Activated CD4-positive, alpha-beta T cell treated with anti-CD3 and anti-CD28 coated beads, Interleukin-2, amount 10 ng/mL, durations not matched to agents 7 days and 5 days (primary cell): Measurements from ENCODE around the gene P2RX5. TPM values are rescaled to one million over a fixed set of nuclear protein-coding genes. Genes with fewer than 3 reads are reported as not detected.
A peak's percentile ranks its signal among the peaks of the same experiment; 100 is the strongest.
"Not testable (repeated sequence)": the region's sequence is repeated elsewhere in the genome, so short reads cannot be mapped to it uniquely, and the experiment has no call there.

Experiments used
- CTCF ChIA-PET: fragments of 350-600 bp; sonication (Branson Sonifier 250); formaldehyde crosslinking; loops from one replicate; lab custom pipeline; 2021; ENCODE audit warnings: antibody characterized with exemption; lab: Charles Lee
- POLR2A ChIA-PET: fragments of 350-600 bp; sonication (Branson Sonifier 250); formaldehyde crosslinking; loops from one replicate; lab custom pipeline; 2021; ENCODE audit warnings: antibody characterized with exemption; lab: Charles Lee
- DNase-seq: peaks from one replicate; pipeline ENCODE4 v3.0.0-alpha.2; 2020
- H3K27ac Mint-ChIP-seq: one replicate; pipeline ENCODE4 v1.8.0; 2021; ENCODE audit warnings: mild to moderate bottlenecking, moderate library complexity, mixed read lengths
- H3K27me3 Mint-ChIP-seq: one replicate; pipeline ENCODE4 v1.8.0; 2021; ENCODE audit warnings: mixed read lengths
- H3K36me3 Mint-ChIP-seq: one replicate; pipeline ENCODE4 v1.8.0; 2021; ENCODE audit warnings: low read depth, mixed read lengths
- H3K4me1 Mint-ChIP-seq: one replicate; pipeline ENCODE4 v1.8.0; 2021; ENCODE audit warnings: mixed read lengths
- H3K4me3 Mint-ChIP-seq: one replicate; pipeline ENCODE4 v1.8.0; 2021; ENCODE audit warnings: mild to moderate bottlenecking, moderate library complexity, mixed read lengths
- H3K9me3 Mint-ChIP-seq: one replicate; pipeline ENCODE4 v1.8.0; 2021; ENCODE audit warnings: mixed read lengths
- total RNA-seq, 2 experiments: library from RNA; stranded (reverse); gene quantifications; one replicate each; pipeline ENCODE4 v1.2.3, GENCODE V29; 2021

Gene P2RX5, protein sequence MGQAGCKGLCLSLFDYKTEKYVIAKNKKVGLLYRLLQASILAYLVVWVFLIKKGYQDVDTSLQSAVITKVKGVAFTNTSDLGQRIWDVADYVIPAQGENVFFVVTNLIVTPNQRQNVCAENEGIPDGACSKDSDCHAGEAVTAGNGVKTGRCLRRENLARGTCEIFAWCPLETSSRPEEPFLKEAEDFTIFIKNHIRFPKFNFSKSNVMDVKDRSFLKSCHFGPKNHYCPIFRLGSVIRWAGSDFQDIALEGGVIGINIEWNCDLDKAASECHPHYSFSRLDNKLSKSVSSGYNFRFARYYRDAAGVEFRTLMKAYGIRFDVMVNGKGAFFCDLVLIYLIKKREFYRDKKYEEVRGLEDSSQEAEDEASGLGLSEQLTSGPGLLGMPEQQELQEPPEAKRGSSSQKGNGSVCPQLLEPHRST
- 10 to 100 TPM; 33.6 to 39.4 TPM for total RNA-seq

DNA sequence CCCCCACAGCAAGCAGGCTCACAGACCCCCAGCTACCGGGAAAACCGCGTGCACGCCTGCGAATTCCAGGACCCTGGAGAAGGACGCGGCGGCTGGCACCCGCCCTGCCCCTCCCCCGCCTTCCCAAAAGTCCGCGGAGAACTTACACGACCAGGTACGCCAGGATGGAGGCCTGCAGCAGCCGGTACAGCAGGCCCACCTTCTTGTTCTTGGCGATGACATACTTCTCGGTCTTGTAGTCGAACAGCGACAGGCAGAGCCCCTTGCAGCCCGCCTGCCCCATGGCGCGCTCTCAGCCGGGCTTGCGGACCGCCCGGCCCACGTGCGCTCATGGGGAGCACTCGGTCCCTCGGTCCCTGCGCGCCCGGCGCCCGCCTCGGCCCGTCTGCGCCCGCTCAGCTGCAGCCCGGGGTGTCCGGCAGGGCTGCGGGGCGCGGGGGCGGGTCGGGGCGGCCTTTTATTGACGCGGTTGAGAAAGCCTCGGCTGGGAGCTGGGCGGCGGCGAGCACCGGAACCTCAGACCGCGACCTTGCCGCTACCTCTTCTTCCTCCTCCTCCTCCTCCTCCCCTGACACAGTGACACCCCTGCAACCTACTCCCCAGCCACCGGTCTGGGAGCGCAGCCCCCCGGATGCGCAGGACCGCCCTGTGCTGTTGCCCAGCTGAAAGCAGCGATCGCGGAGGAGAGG, at the start of gene P2RX5:
Gene P2RX5, minus strand, starts transcription at position 433 of the 689 bp plus-strand sequence. Its CDS starts 150 bp downstream, at position 283.
- Mint-ChIP-seq H3K36me3 (peaks cover under 1% of the 10 kb centered on the region), H3K27ac (peak within 1 kb of the TSS; percentile 91), H3K4me1 (peaks cover 33% of the 10 kb centered on the region), H3K4me3 (peak within 1 kb of the TSS; percentile 85), H3K27me3 (no peaks in the 10 kb centered on the region), H3K9me3 (no peaks in the 10 kb centered on the region)
- peak; percentile 55 for DNase-seq
- ChIA-PET CTCF (interaction anchor here (0.9 to 4.0 kb wide), 6 partner anchors 13 to 42 kb away, joined by 3 to 21 read pairs (median 6); partner anchors contain the start of gene HASPIN), POLR2A (interaction anchor here (0.5 to 0.6 kb wide), 2 partner anchors 15 to 1627 kb away, joined by 3 read pairs; no protein-coding TSS in a partner anchor)

DNA sequence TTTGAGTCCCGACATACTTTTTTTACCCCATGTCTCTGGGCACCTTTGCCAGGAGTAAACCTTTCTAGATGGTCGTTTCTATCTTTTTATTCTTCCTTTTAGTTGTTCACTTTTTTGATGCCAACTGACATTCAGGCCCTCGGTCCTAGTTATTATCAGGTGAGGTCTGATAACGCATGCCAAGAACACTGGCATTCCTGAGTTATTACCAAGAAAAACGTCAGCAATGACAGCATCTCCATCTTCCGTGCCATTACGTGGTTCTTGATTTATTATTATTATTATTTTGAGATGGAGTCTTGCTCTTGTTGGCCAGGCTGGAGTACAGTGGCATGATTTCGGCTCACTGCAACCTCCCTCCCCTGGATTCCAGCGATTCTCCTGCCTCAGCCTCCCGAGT, 49.1 kb upstream of the P2RX5 start:
- no peaks in the 10 kb centered on the region for H3K9me3 Mint-ChIP-seq
- no peak for DNase-seq
- peaks cover 29% of the 10 kb centered on the region for H3K4me1 Mint-ChIP-seq
- CTCF ChIA-PET = interaction anchor here (3.6 kb wide), 1 partner anchor 8 kb away, joined by 24 read pairs; no protein-coding TSS in a partner anchor
- H3K36me3 Mint-ChIP-seq = no peaks in the 10 kb centered on the region
- H3K4me3 Mint-ChIP-seq = no peak overlapping the region
- no peak overlapping the region for H3K27ac Mint-ChIP-seq
- H3K27me3 Mint-ChIP-seq = peaks cover 2% of the 10 kb centered on the region
- POLR2A ChIA-PET = no interaction called here

DNA sequence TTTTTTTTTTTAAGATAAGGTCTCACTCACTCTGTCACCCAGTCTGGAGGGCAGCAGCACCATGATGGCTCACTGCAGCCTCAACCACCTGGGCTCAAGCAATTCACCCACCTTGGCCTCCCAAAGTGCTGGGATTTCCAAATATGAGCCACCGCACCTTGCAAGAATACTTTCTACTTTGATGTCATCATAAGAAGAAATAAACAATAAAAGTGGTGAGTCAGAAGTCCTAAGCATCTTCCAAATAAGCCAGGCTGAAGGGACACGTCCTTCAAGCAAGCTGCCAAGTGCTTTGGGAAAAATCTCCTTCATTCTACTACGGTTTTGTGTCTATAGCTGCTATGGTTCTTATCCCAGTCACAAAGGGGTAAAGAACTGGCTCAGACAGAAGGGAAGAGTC, 48.1 kb upstream of the P2RX5 start:
- no peak for DNase-seq
- H3K4me3 Mint-ChIP-seq = no peak overlapping the region
- H3K4me1 Mint-ChIP-seq = peaks cover 32% of the 10 kb centered on the region
- ChIA-PET CTCF (interaction anchor here (0.6 to 1.0 kb wide), 2 partner anchors 8 to 84 kb away, joined by 3 to 4 read pairs; no protein-coding TSS in a partner anchor), POLR2A (no interaction called here)
- H3K27me3 Mint-ChIP-seq = peaks cover 2% of the 10 kb centered on the region
- H3K27ac Mint-ChIP-seq = no peak overlapping the region
- no peaks in the 10 kb centered on the region for H3K36me3 Mint-ChIP-seq
- no peaks in the 10 kb centered on the region for H3K9me3 Mint-ChIP-seq

- Mint-ChIP-seq H3K27ac (peak overlapping the region; percentile 50), H3K4me1 (peaks cover 40% of the 10 kb centered on the region), H3K9me3 (no peaks in the 10 kb centered on the region), H3K4me3 (no peak overlapping the region), H3K36me3 (no peaks in the 10 kb centered on the region), H3K27me3 (no peaks in the 10 kb centered on the region)
- POLR2A ChIA-PET = interaction anchor here (1.1 kb wide), 1 partner anchor 56 kb away, joined by 3 read pairs; no protein-coding TSS in a partner anchor
- CTCF ChIA-PET = interaction anchor here (0.7 to 7.3 kb wide), 7 partner anchors 11 to 154 kb away, joined by 3 to 82 read pairs (median 40); partner anchors contain the start of genes HASPIN and NCBP3
- DNase-seq = peak; percentile 25
Observed at GRCh38 chr17:3740611-3741073, 44.7 kb upstream of the P2RX5 start.

DNA sequence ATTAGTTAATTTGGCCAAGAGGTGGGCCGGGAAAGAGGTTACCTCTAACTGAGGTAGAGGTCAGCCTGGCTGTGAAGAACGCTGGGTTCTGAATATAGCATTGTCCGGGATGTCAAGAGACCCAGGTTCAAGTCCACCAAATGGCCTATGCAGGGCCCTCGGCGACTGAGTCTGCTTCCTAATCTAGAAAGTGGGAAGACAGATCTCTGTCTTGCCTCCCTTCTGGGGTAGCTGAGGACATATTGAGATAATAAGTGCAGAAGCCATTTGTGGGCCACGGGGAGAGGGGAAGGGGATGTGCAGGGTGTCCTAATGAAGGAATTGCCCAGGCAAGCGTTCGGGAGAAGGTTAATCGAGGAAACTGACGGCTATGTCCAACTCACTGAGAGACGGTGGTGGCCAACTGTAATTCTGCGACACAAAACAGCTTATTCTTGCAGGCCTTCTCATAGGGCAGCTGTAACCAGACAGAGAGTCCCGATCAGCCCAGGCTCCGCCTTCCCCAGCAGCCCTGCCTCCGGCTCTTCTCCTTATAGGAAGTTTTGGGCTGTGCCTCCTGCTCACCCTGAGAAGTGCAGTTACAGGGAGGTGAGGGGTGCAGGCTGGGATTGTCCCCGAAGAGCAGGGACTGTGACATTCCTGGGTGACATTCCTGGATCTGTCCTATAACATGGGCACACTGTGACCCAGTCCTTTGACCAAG, 43.6 kb upstream of the P2RX5 start:
- H3K27ac Mint-ChIP-seq = no peak overlapping the region
- POLR2A ChIA-PET = interaction anchor here (0.6 kb wide), 1 partner anchor 12 kb away, joined by 3 read pairs; no protein-coding TSS in a partner anchor
- H3K9me3 Mint-ChIP-seq = no peaks in the 10 kb centered on the region
- no peaks in the 10 kb centered on the region for H3K36me3 Mint-ChIP-seq
- peaks cover 40% of the 10 kb centered on the region for H3K4me1 Mint-ChIP-seq
- CTCF ChIA-PET = interaction anchor here (1.1 to 7.3 kb wide), 12 partner anchors 7 to 153 kb away, joined by 3 to 82 read pairs (median 16); partner anchors contain the start of genes CAMKK1 and NCBP3
- no peak for DNase-seq
- H3K4me3 Mint-ChIP-seq = no peak overlapping the region
- H3K27me3 Mint-ChIP-seq = no peaks in the 10 kb centered on the region

DNA sequence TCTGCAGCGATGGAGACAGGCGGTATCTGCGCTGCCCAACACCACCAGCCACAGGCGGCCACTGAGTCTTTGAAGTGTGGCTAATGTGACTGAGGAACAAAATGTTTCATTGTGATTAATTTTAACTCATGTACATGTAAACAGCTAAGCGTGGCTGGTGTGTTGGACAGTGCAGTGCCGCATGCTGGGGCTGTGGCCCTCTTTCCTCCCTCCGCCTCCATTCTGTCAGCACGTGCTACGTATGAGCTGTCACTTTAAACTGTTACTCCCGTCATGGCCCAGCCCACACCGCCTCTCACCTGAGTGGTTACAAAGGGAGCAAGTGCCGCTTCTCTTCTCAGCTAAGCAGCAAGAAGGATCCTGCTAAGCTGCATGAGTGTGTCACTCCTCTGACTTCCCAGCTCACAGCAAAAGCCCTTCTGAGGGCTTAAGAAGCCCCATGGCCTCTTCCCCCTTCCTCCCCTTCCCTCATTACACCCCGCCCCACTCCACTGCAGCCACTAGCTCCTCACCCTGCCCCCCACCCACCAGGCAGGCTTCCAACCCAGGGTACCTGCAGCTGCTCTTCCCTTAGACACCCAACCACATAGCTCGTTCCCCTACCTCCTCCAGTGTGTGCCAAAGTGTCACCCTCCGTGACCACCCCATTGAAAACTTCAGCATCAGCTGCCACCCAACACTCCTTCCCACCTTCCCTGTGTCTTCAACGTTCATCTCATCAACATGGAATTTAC, 42.8 kb upstream of the P2RX5 start:
- H3K9me3 Mint-ChIP-seq = no peaks in the 10 kb centered on the region
- DNase-seq = peak; percentile 60
- peaks cover 40% of the 10 kb centered on the region for H3K4me1 Mint-ChIP-seq
- H3K27me3 Mint-ChIP-seq = no peaks in the 10 kb centered on the region
- H3K4me3 Mint-ChIP-seq = no peak overlapping the region
- peak overlapping the region; percentile 33 for H3K27ac Mint-ChIP-seq
- no peaks in the 10 kb centered on the region for H3K36me3 Mint-ChIP-seq
- ChIA-PET CTCF (interaction anchor here (0.7 to 7.3 kb wide), 29 partner anchors 8 to 175 kb away, joined by 3 to 82 read pairs (median 8); partner anchors contain the start of genes CAMKK1, HASPIN, NCBP3 and P2RX5), POLR2A (no interaction called here)

GRCh38 chr17:3735515-3735914, 39.6 kb upstream of the P2RX5 start:
- Mint-ChIP-seq H3K4me3 (no peak overlapping the region), H3K4me1 (peaks cover 25% of the 10 kb centered on the region), H3K27ac (no peak overlapping the region), H3K27me3 (no peaks in the 10 kb centered on the region), H3K36me3 (no peaks in the 10 kb centered on the region), H3K9me3 (no peaks in the 10 kb centered on the region)
- POLR2A ChIA-PET = no interaction called here
- CTCF ChIA-PET = interaction anchor here (0.5 to 7.3 kb wide), 9 partner anchors 11 to 1425 kb away, joined by 3 to 82 read pairs (median 5); partner anchors contain the start of genes HASPIN and NCBP3
- DNase-seq = no peak

DNA sequence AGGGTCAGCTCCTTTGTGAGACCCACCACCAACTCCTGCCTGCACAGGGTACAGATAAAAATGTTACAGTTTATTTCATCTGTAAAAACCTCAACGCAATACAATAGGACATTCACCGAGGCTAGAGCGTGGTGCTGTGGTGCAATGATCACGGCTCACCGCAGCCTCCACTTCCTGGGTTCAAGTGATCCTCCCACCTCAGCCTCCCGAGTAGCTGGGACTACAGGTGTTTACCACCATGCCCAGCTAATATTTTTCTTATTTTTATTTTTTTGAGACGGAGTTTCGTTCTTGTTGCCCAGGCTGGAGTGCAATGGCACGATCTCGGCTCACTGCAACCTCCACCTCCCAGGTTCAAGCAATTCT, 38.9 kb upstream of the P2RX5 start:
- CTCF ChIA-PET = interaction anchor here (1.0 to 7.3 kb wide), 5 partner anchors 12 to 111 kb away, joined by 3 to 82 read pairs (median 31); partner anchors contain the start of genes HASPIN and NCBP3
- H3K27me3 Mint-ChIP-seq, H3K27ac Mint-ChIP-seq, H3K9me3 Mint-ChIP-seq, H3K36me3 Mint-ChIP-seq, H3K4me3 Mint-ChIP-seq, POLR2A ChIA-PET, DNase-seq: not testable (repeated sequence)
- peaks cover 21% of the 10 kb centered on the region for H3K4me1 Mint-ChIP-seq

- Mint-ChIP-seq H3K27me3 (no peaks in the 10 kb centered on the region), H3K36me3 (peaks cover 11% of the 10 kb centered on the region), H3K4me1 (peaks cover 12% of the 10 kb centered on the region), H3K9me3 (no peaks in the 10 kb centered on the region), H3K27ac (no peak overlapping the region), H3K4me3 (no peak overlapping the region)
- ChIA-PET POLR2A (no interaction called here), CTCF (interaction anchor here (1.9 kb wide), 1 partner anchor 114 kb away, joined by 10 read pairs; the partner anchor contains the start of gene NCBP3)
- no peak for DNase-seq
Observed at GRCh38 chr17:3732210-3732621, 36.3 kb upstream of the P2RX5 start.

- no peak overlapping the region for H3K4me3 Mint-ChIP-seq
- H3K36me3 Mint-ChIP-seq = peaks cover 19% of the 10 kb centered on the region
- CTCF ChIA-PET = interaction anchor here (1.1 to 1.8 kb wide), 3 partner anchors 48 to 115 kb away, joined by 4 to 6 read pairs (median 4); partner anchors contain the start of gene NCBP3
- no peaks in the 10 kb centered on the region for H3K27me3 Mint-ChIP-seq
- POLR2A ChIA-PET = no interaction called here
- H3K9me3 Mint-ChIP-seq = no peaks in the 10 kb centered on the region
- H3K4me1 Mint-ChIP-seq = peaks cover 20% of the 10 kb centered on the region
- no peak overlapping the region for H3K27ac Mint-ChIP-seq
- DNase-seq = no peak
Observed at GRCh38 chr17:3730881-3731429, 35.0 kb upstream of the P2RX5 start.

- DNase-seq = no peak
- Mint-ChIP-seq H3K27ac (no peak overlapping the region), H3K4me3 (no peak overlapping the region), H3K4me1 (peaks cover 31% of the 10 kb centered on the region), H3K27me3 (no peaks in the 10 kb centered on the region), H3K9me3 (no peaks in the 10 kb centered on the region), H3K36me3 (peaks cover 29% of the 10 kb centered on the region)
- ChIA-PET POLR2A (interaction anchor here (0.7 kb wide), 1 partner anchor 45 kb away, joined by 4 read pairs; no protein-coding TSS in a partner anchor), CTCF (interaction anchor here (0.6 to 4.9 kb wide), 5 partner anchors 9 to 184 kb away, joined by 3 to 40 read pairs (median 4); partner anchors contain the start of gene NCBP3)
Observed at GRCh38 chr17:3729881-3730280, 33.9 kb upstream of the P2RX5 start.
